LNCaP clone FGC (cell line): ENCODE measurements around the gene DNMBP.
"Not testable (repeated sequence)": the region's sequence is repeated elsewhere in the genome, so short reads cannot be mapped to it uniquely, and the experiment has no call there.

Experiments used
- DNase-seq: peaks from one replicate; pipeline ENCODE4 v3.0.0-alpha.2; 2011; ENCODE audit warnings: low read depth
- H3K4me3 ChIP-seq: 2 replicates; pipeline ENCODE4 v1.5.1; 2011; ENCODE audit warnings: mild to moderate bottlenecking, low read depth, low read length, control low read depth
- CTCF ChIP-seq: IDR thresholded peaks from 2 replicates; pipeline ENCODE4 v1.5.1; 2012; ENCODE audit warnings: mild to moderate bottlenecking; ENCODE audit not compliant: control insufficient read depth, insufficient read depth; ENCODE audit errors: extremely low read depth

DNMBP gene

GRCh38 chr10:99996671-99997648, 12.8 kb downstream of the DNMBP start:
- DNase-seq, result no peak
- no peak overlapping the region for H3K4me3 ChIP-seq
- TF ChIP-seq CTCF, result no peak

- TF ChIP-seq CTCF, result no peak
- no peak for DNase-seq
- no peak overlapping the region for H3K4me3 ChIP-seq
Observed at GRCh38 chr10:99995713-99996112, 14.0 kb downstream of the DNMBP start.

- no peak overlapping the region for H3K4me3 ChIP-seq
- no peak for TF ChIP-seq CTCF
- DNase-seq, result no peak
Observed at GRCh38 chr10:99995269-99995668, 14.5 kb downstream of the DNMBP start.

- DNase-seq, result no peak
Observed at GRCh38 chr10:99994801-99995200, 14.9 kb downstream of the DNMBP start.

GRCh38 chr10:99993701-99994689, 15.8 kb downstream of the DNMBP start:
- TF ChIP-seq CTCF, result no peak
- no peak for DNase-seq
- H3K4me3 ChIP-seq, result no peak overlapping the region

More at GRCh38 chr10:99994801-99995200, 14.9 kb downstream of the DNMBP start:
- no peak overlapping the region for H3K4me3 ChIP-seq
- no peak for TF ChIP-seq CTCF

- not testable (repeated sequence) for H3K4me3 ChIP-seq, DNase-seq
Observed at GRCh38 chr10:99985637-99986036, 24.1 kb downstream of the DNMBP start.
